ENCODE data around the gene POLR2E. TPM values are rescaled to one million over a fixed set of nuclear protein-coding genes. Genes with fewer than 3 reads are reported as not detected.

The POLR2E gene
- total RNA-seq (2014; rRNA removed; shearing (Covaris generic)): 176 and 183 TPM in 2 replicates

GRCh38 chr19:1094978-1095701 lies at the start of gene POLR2E:
Gene POLR2E, minus strand, starts transcription at chr19:1095375. Its CDS starts 60 bp downstream, at chr19:1095315.
- Histone ChIP-seq H3K36me3 (peaks cover 23% of the 10 kb centered on the region), H3K27me3 (no peaks in the 10 kb centered on the region), H3K9me3 (replicated peaks) (no peaks in the 10 kb centered on the region), H3K27ac (peak within 1 kb of the TSS; percentile 28; the same call in 1 of the 2 replicates), H3K4me3 (peak within 1 kb of the TSS; percentile 74), H3K4me1 (no peaks in the 10 kb centered on the region)
- peak; percentile 96 to 97 for DNase-seq

GRCh38 chr19:1144741-1145140 lies 49.6 kb upstream of the POLR2E start:
- no peaks in the 10 kb centered on the region for H3K9me3 ChIP-seq (replicated peaks)
- H3K4me3 ChIP-seq: no peak overlapping the region
- H3K36me3 ChIP-seq: peaks cover 24% of the 10 kb centered on the region
- no peaks in the 10 kb centered on the region for H3K27me3 ChIP-seq
- H3K27ac ChIP-seq: no peak overlapping the region
- no peaks in the 10 kb centered on the region for H3K4me1 ChIP-seq
- no peak for DNase-seq

GRCh38 chr19:1143828-1144399 lies 48.7 kb upstream of the POLR2E start:
- Histone ChIP-seq H3K27ac (no peak overlapping the region), H3K4me3 (no peak overlapping the region), H3K9me3 (replicated peaks) (no peaks in the 10 kb centered on the region), H3K27me3 (no peaks in the 10 kb centered on the region), H3K36me3 (peaks cover 24% of the 10 kb centered on the region), H3K4me1 (no peaks in the 10 kb centered on the region)
- DNase-seq: no peak

- peak in 1 of 2 experiments; percentile 13 for DNase-seq
- no peak overlapping the region for H3K27ac ChIP-seq
- no peak overlapping the region for H3K4me3 ChIP-seq
- H3K9me3 ChIP-seq (replicated peaks): no peaks in the 10 kb centered on the region
- no peaks in the 10 kb centered on the region for H3K4me1 ChIP-seq
- peaks cover 24% of the 10 kb centered on the region for H3K36me3 ChIP-seq
- H3K27me3 ChIP-seq: no peaks in the 10 kb centered on the region
Observed at GRCh38 chr19:1141944-1142343, 46.8 kb upstream of the POLR2E start.

- no peak for DNase-seq
- H3K9me3 ChIP-seq (replicated peaks): no peaks in the 10 kb centered on the region
- no peak overlapping the region for H3K27ac ChIP-seq
- H3K27me3 ChIP-seq: no peaks in the 10 kb centered on the region
- H3K36me3 ChIP-seq: peaks cover 22% of the 10 kb centered on the region
- no peak overlapping the region for H3K4me3 ChIP-seq
- H3K4me1 ChIP-seq: no peaks in the 10 kb centered on the region
Observed at GRCh38 chr19:1140272-1141027, 45.3 kb upstream of the POLR2E start.

GRCh38 chr19:1139126-1139525 lies 44.0 kb upstream of the POLR2E start:
- no peaks in the 10 kb centered on the region for H3K27me3 ChIP-seq
- DNase-seq: no peak

GRCh38 chr19:1138121-1138520 lies 42.9 kb upstream of the POLR2E start:
- peaks cover 9% of the 10 kb centered on the region for H3K36me3 ChIP-seq
- DNase-seq: no peak
- no peak overlapping the region for H3K27ac ChIP-seq
- no peaks in the 10 kb centered on the region for H3K4me1 ChIP-seq
- no peak overlapping the region for H3K4me3 ChIP-seq
- H3K9me3 ChIP-seq (replicated peaks): no peaks in the 10 kb centered on the region
- no peaks in the 10 kb centered on the region for H3K27me3 ChIP-seq

More at GRCh38 chr19:1139126-1139525, 44.0 kb upstream of the POLR2E start:
- Histone ChIP-seq H3K4me3 (no peak overlapping the region), H3K36me3 (peaks cover 19% of the 10 kb centered on the region), H3K4me1 (no peaks in the 10 kb centered on the region), H3K27ac (no peak overlapping the region), H3K9me3 (replicated peaks) (no peaks in the 10 kb centered on the region)

GRCh38 chr19:1136621-1137317 lies 41.6 kb upstream of the POLR2E start:
- no peak for DNase-seq
- Histone ChIP-seq H3K4me3 (no peak overlapping the region), H3K4me1 (no peaks in the 10 kb centered on the region), H3K9me3 (replicated peaks) (no peaks in the 10 kb centered on the region), H3K27ac (no peak overlapping the region), H3K27me3 (no peaks in the 10 kb centered on the region), H3K36me3 (peaks cover 4% of the 10 kb centered on the region; the same call in 1 of the 2 replicates)

GRCh38 chr19:1136201-1136600 lies 41.0 kb upstream of the POLR2E start:
- no peak for DNase-seq
- peaks cover 4% of the 10 kb centered on the region; the same call in 1 of the 2 replicates for H3K36me3 ChIP-seq

GRCh38 chr19:1135454-1135853 lies 40.3 kb upstream of the POLR2E start:
- H3K27me3 ChIP-seq: no peaks in the 10 kb centered on the region
- H3K36me3 ChIP-seq: peaks cover 4% of the 10 kb centered on the region; the same call in 1 of the 2 replicates
- no peak overlapping the region for H3K4me3 ChIP-seq
- H3K4me1 ChIP-seq: no peaks in the 10 kb centered on the region
- no peak overlapping the region for H3K27ac ChIP-seq
- no peak for DNase-seq
- H3K9me3 ChIP-seq (replicated peaks): no peaks in the 10 kb centered on the region

More at GRCh38 chr19:1136201-1136600, 41.0 kb upstream of the POLR2E start:
- Histone ChIP-seq H3K27ac (no peak overlapping the region), H3K9me3 (replicated peaks) (no peaks in the 10 kb centered on the region), H3K4me3 (no peak overlapping the region), H3K4me1 (no peaks in the 10 kb centered on the region), H3K27me3 (no peaks in the 10 kb centered on the region)

- H3K9me3 ChIP-seq (replicated peaks): no peaks in the 10 kb centered on the region
- H3K36me3 ChIP-seq: peaks cover 4% of the 10 kb centered on the region; the same call in 1 of the 2 replicates
- no peak for DNase-seq
- H3K4me1 ChIP-seq: no peaks in the 10 kb centered on the region
- H3K4me3 ChIP-seq: no peak overlapping the region
- no peaks in the 10 kb centered on the region for H3K27me3 ChIP-seq
- H3K27ac ChIP-seq: no peak overlapping the region
Observed at GRCh38 chr19:1134431-1134830, 39.3 kb upstream of the POLR2E start.

GRCh38 chr19:1133471-1133929 lies 38.3 kb upstream of the POLR2E start:
- H3K36me3 ChIP-seq: peaks cover 4% of the 10 kb centered on the region; the same call in 1 of the 2 replicates
- H3K4me3 ChIP-seq: no peak overlapping the region
- no peak overlapping the region for H3K27ac ChIP-seq
- H3K27me3 ChIP-seq: no peaks in the 10 kb centered on the region
- H3K4me1 ChIP-seq: no peaks in the 10 kb centered on the region
- H3K9me3 ChIP-seq (replicated peaks): no peaks in the 10 kb centered on the region
- DNase-seq: peak in 1 of 2 experiments; percentile 33

GRCh38 chr19:1132552-1133383 lies 37.6 kb upstream of the POLR2E start:
- no peaks in the 10 kb centered on the region for H3K9me3 ChIP-seq (replicated peaks)
- DNase-seq: no peak
- H3K4me1 ChIP-seq: no peaks in the 10 kb centered on the region
- no peaks in the 10 kb centered on the region for H3K27me3 ChIP-seq
- no peak overlapping the region for H3K4me3 ChIP-seq
- H3K36me3 ChIP-seq: peaks cover 4% of the 10 kb centered on the region; the same call in 1 of the 2 replicates
- no peak overlapping the region for H3K27ac ChIP-seq

All from SJCRH30 (cell line).